Measurements from ENCODE around the gene GPATCH2.
"Not testable (repeated sequence)": the region's sequence is repeated elsewhere in the genome, so short reads cannot be mapped to it uniquely, and the experiment has no call there.

GRCh38 chr1:217523921-217524320 is 107.0 kb downstream of the GPATCH2 start:
- TF ChIP-seq CTCF (IDR thresholded peaks at IDR 0.05); ZFX (IDR thresholded peaks at IDR 0.05; ENCODE audit: borderline replicate concordance): not testable (repeated sequence)

Measured in 22Rv1 (cell line).